ENCODE measurements around the gene PFKL. TPM values are rescaled to one million over a fixed set of nuclear protein-coding genes. Genes with fewer than 3 reads are reported as not detected.
"Not testable (repeated sequence)": the region's sequence is repeated elsewhere in the genome, so short reads cannot be mapped to it uniquely, and the experiment has no call there.

Gene PFKL
- total RNA-seq, 1 donor from 2014 or later: 106 TPM

- H3K27ac ChIP-seq: no peak overlapping the region
- peaks cover 12% of the 10 kb centered on the region for H3K27me3 ChIP-seq (ENCODE audit: low read depth)
- DNase-seq (no peak), ATAC-seq (no peak)
- no peaks in the 10 kb centered on the region for H3K9me3 ChIP-seq
- intact Hi-C loops (cut with DNase I): no loop called here
- H3K4me1 ChIP-seq: peaks cover 16% of the 10 kb centered on the region
- H3K4me3 ChIP-seq: no peak overlapping the region
- H3K36me3 ChIP-seq: no peaks in the 10 kb centered on the region
- TF ChIP-seq CTCF (IDR thresholded peaks at IDR 0.05): no peak
These were observed 57.4 kb downstream of the PFKL start for GRCh38 chr21:44357064-44357837.

GRCh38 chr21:44359396-44359795 lies 59.5 kb downstream of the PFKL start:
- intact Hi-C loops (cut with DNase I): no loop called here

GRCh38 chr21:44360159-44360558 lies 60.3 kb downstream of the PFKL start:
- no peak for TF ChIP-seq CTCF (IDR thresholded peaks at IDR 0.05)
- Histone ChIP-seq H3K27ac (no peak overlapping the region), H3K27me3 (ENCODE audit: low read depth) (no peaks in the 10 kb centered on the region), H3K36me3 (no peaks in the 10 kb centered on the region), H3K9me3 (peaks cover 6% of the 10 kb centered on the region), H3K4me3 (no peak overlapping the region), H3K4me1 (no peaks in the 10 kb centered on the region)
- ATAC-seq (peak in 1 of 2 donors; percentile 29), DNase-seq (no peak)
- intact Hi-C loops (cut with DNase I): no loop called here

More at GRCh38 chr21:44359396-44359795, 59.5 kb downstream of the PFKL start:
- Histone ChIP-seq H3K27ac (no peak overlapping the region), H3K36me3 (no peaks in the 10 kb centered on the region), H3K4me3 (no peak overlapping the region), H3K9me3 (peaks cover 6% of the 10 kb centered on the region), H3K27me3 (ENCODE audit: low read depth) (no peaks in the 10 kb centered on the region), H3K4me1 (no peaks in the 10 kb centered on the region)
- ATAC-seq: no peak
- TF ChIP-seq CTCF (IDR thresholded peaks at IDR 0.05): no peak
- no peak for DNase-seq

GRCh38 chr21:44361903-44362302 lies 62.0 kb downstream of the PFKL start:
- H3K4me3 ChIP-seq; H3K36me3 ChIP-seq; ATAC-seq; DNase-seq; H3K27ac ChIP-seq; H3K4me1 ChIP-seq; H3K9me3 ChIP-seq; H3K27me3 ChIP-seq (ENCODE audit: low read depth); intact Hi-C loops (cut with DNase I): not testable (repeated sequence)

GRCh38 chr21:44363278-44363677 lies 63.4 kb downstream of the PFKL start:
- DNase-seq (no peak), ATAC-seq (no peak)
- H3K9me3 ChIP-seq: peaks cover 6% of the 10 kb centered on the region
- no peak for TF ChIP-seq CTCF (IDR thresholded peaks at IDR 0.05)
- H3K36me3 ChIP-seq: no peaks in the 10 kb centered on the region
- H3K27me3 ChIP-seq (ENCODE audit: low read depth): no peaks in the 10 kb centered on the region
- intact Hi-C loops (cut with DNase I): no loop called here
- H3K4me1 ChIP-seq: no peaks in the 10 kb centered on the region
- H3K4me3 ChIP-seq: no peak overlapping the region
- H3K27ac ChIP-seq: no peak overlapping the region
